GM23248 (cell line): Measurements from ENCODE around the gene TTN.

ENCODE experiments used
- EZH2 ChIP-seq: fragments of 200-600 bp; sonication (generic); IDR thresholded peaks from 2 replicates; pipeline ENCODE4 v1.6.1; 2018; ENCODE audit warnings: antibody characterized with exemption, mild to moderate bottlenecking; ENCODE audit not compliant: insufficient read depth, poor library complexity, severe bottlenecking
- EZH2phosphoT487 ChIP-seq: fragments of 200-600 bp; sonication (generic); IDR thresholded peaks from 2 replicates; pipeline ENCODE4 v1.6.1; 2018; ENCODE audit warnings: antibody characterized with exemption, moderate library complexity, mild to moderate bottlenecking, low read depth; ENCODE audit not compliant: insufficient read depth

DNA sequence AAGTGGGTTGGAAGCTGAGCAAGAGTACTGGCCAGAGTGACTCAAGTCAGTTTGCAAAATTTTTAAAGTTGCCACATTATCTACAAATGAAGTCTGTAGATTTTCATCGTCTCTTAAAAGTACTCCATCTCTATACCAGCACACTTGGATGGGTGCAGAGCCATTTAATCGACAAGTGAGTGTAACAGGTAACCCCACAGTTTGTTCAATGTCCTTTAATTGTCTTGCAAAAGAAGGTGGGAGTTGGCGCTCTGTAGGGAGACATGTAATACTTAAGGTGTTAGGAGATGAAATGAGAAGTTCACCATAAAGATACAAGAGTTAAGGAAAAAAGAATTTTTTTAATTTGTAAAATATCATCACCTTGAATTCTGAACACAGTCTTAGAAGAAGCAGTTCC is 84.9 kb downstream of the TTN start:
- no peak for TF ChIP-seq EZH2
- no peak for TF ChIP-seq EZH2phosphoT487
